NOMO-1 (cell line): Measurements from ENCODE around the gene EZH2.

Experiments
- DNase-seq, 2 experiments: peaks; one replicate each; lab custom pipeline; 2025; ENCODE audit not compliant: unreplicated experiment in 2 of 2; lab: John Stamatoyannopoulos, UW

The EZH2 gene

GRCh38 chr7:148814922-148815559 is 69.0 kb downstream of the EZH2 start:
- no peak for DNase-seq

GRCh38 chr7:148813890-148814289 is 70.2 kb downstream of the EZH2 start:
- DNase-seq = no peak

GRCh38 chr7:148811892-148812291 is 72.2 kb downstream of the EZH2 start:
- no peak for DNase-seq

GRCh38 chr7:148809856-148810255 is 74.2 kb downstream of the EZH2 start:
- DNase-seq = no peak

- DNase-seq = no peak
Observed at GRCh38 chr7:148807436-148807835, 76.7 kb downstream of the EZH2 start.

GRCh38 chr7:148806187-148806586 is 77.9 kb downstream of the EZH2 start:
- no peak for DNase-seq

- DNase-seq = no peak
Observed at GRCh38 chr7:148804343-148805235, 79.5 kb downstream of the EZH2 start.

- DNase-seq = no peak
Observed at GRCh38 chr7:148803094-148803493, 81.0 kb downstream of the EZH2 start.

GRCh38 chr7:148802101-148802493 is 82.0 kb downstream of the EZH2 start:
- DNase-seq = no peak

GRCh38 chr7:148800677-148801076 is 83.4 kb downstream of the EZH2 start:
- DNase-seq = no peak

GRCh38 chr7:148799893-148800555 is 84.1 kb downstream of the EZH2 start:
- no peak for DNase-seq

GRCh38 chr7:148796841-148797240 is 87.2 kb downstream of the EZH2 start:
- DNase-seq = no peak

GRCh38 chr7:148794476-148794875 is 89.6 kb downstream of the EZH2 start:
- no peak for DNase-seq

- DNase-seq = no peak
Observed at GRCh38 chr7:148793590-148793989, 90.5 kb downstream of the EZH2 start.

- no peak for DNase-seq
Observed at GRCh38 chr7:148791546-148791945, 92.5 kb downstream of the EZH2 start.

GRCh38 chr7:148790850-148791249 is 93.2 kb downstream of the EZH2 start:
- DNase-seq = no peak

GRCh38 chr7:148790131-148790726 is 93.9 kb downstream of the EZH2 start:
- DNase-seq = no peak

GRCh38 chr7:148789220-148789619 is 94.9 kb downstream of the EZH2 start:
- DNase-seq = no peak

- DNase-seq = no peak
Observed at GRCh38 chr7:148787571-148788295, 96.4 kb downstream of the EZH2 start.

- DNase-seq = no peak
Observed at GRCh38 chr7:148783801-148784527, 100.1 kb downstream of the EZH2 start.
